ENCODE measurements around the gene RUVBL2.

Gene RUVBL2

DNA sequence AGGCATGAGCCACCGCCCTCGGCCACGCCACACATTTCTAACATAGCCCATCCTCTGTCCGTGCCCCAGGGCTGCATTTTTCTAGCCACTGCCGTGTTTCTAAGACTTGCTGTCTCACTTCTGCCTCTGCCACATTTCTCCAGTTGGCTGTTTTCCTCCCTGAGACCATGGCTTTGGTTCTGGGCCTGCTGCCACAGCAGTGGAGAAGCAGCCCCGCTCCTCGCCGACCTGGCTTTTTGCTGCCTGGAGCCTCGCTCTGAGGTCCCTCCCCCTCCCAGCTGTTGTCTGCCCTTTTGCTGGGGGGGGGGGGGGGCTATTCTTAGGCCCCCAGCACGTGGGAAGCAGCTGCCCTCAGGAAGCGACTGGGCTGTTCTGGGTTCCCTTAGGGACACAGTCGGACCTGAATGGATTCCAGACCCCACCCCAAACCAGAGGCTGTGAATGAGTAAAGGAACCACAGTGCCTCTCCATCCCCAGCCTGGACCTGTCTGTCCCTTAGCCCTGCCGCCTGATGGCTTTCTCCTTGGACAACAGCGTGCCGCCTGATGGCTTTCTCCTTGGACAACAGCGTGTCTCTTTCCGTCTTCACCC lies 3.9 kb upstream of the RUVBL2 start:
- FAIRE-seq = no peak

DNA sequence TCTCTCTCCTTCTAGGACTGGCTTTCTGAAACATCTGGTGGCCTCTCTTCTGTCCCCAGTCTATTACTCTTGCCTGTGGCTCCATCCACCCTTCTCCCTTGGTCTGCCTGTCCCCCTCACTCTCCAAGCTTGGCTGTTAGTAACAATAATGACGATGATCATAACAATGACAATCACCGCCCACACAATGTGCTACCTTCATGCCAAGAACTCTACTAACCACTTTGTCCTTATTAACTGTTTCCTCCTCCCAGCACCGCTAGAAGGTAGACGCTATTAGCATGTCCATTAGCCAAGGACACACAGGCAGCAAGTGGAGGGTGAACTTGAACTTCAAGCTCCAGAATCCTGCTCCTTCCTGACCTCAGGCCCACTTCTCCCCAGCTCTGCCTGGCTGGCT lies 3.3 kb upstream of the RUVBL2 start:
- FAIRE-seq = no peak

DNA sequence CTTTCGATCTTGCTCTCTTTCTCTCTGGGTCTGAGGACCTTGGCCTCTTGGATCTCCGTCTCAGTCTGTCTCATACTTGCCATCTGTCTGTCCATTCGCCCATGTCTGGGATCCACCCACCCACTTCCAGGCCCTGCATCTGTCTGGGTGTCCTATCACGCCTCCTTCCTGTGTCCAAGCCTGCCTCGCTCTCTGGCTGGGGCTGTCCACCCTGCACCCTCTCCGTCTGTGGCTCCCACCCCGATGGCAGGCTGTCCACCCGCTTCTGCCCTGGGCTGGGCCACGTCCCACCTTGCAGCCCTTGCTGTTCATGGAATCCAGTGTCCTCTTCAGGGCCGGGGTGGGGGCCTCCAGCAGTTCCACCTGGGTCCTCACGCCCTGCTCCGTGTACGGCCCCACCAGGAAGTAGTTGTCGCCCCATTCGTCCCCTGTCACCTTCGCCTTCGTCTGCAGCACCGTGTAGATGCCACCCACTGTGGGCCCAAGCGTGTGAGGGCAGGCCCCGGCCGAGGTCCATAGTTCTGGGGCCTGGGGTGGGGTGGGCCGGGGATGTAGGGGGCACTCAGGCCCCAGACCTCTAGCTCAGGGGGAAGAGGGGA lies 2.6 kb upstream of the RUVBL2 start:
- FAIRE-seq = no peak

DNA sequence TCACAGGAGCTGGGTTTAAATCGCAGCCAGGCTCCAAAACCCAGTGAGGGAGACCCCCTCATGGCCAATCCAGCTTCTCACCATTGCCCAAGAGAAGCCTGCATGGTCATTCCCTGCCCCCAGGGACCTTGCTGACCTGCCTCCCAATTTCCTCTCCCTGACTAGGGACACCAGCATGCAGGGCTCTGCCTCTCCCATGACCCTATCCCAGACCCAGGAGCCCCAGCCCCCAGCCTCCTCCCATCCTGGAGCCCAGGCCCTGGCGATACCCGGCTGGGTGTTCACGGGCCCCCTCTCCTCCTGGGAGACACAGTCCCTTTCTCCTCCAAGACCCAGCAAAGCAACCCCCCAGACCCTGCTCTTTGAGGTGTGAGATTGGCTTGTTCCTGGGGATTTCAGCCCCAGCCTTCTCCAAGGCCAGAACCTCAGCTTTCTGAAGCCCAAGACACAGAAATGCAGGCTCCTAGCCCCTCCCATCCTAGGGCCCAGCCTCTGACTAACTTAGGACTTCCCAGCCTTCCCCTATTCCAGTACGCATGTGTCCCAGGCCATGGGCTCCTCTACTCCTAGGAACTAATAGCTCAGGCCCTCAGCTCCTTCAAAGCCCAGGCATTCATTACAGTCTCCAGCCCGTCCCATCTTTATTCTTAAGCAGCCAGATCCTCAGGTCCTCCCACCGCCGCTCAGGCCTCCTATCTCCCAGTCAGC lies 1.7 kb upstream of the RUVBL2 start:
- no peak for FAIRE-seq

DNA sequence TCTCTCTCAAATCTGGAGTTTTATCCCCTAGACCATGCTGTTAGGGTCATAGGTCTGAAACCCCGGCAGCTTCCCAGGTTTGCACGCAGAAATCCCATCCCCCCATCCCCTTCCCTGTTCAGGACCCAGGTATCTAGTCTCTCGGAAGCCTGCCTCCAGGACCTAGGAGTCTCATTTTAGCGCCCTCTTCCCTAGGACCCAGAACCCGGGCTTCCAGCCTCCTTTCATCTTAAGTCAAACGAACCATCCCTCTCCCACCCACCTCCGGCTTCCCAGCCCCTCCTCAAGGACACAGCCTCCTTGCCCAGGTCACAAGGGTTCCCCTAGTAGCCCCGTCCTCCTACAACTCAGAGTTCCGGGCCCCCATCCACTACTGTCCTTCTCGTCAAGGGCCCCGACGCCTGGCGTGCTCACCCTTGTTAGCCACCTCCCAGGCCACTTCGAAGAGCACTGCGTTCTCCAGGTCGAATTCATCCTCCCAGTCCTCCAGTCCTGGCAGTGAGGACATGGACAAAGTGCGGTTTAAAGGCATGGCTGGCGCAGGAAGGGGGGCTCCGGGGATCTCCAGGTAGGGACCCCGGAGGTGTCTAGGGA lies 1.0 kb upstream of the RUVBL2 start:
- FAIRE-seq = no peak

DNA sequence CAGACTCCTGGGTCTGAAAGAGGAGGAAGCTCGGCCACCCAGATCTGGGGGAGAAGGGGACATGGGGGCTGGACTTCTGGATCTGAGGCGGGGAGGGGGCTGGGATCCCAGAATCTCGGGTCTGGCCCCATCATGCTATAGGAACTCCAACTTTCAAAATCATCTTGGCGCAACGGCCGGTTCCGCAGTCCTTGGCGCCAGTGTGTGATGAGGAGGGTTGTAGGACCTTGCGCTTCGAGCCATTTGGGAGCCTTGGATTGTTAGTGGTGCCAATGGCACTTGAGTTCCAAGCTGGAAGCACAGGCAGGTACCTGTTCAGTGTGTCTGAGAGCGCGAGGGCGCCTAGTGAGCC lies 324 bp downstream of the RUVBL2 start:
- no peak for FAIRE-seq

DNA sequence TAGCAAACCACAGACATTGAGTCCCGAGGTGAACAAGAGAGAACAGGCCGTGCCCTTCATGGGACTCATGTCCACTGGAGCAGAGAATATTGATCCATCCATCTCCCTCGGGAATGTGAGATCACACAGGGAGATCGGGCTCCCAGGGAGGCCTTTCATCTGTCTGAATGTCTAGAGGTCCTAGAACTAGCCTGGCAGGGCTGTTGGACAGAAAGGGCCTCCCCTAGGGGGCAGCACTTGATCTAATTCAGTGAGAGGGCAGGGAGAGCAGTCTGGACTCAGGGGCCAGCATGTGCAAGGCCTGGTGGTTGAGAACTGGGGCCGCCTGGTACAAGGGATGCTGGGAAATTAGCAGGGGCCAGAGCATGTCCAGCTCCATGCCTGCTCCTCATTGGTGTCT lies 4.3 kb downstream of the RUVBL2 start:
- no peak for FAIRE-seq

DNA sequence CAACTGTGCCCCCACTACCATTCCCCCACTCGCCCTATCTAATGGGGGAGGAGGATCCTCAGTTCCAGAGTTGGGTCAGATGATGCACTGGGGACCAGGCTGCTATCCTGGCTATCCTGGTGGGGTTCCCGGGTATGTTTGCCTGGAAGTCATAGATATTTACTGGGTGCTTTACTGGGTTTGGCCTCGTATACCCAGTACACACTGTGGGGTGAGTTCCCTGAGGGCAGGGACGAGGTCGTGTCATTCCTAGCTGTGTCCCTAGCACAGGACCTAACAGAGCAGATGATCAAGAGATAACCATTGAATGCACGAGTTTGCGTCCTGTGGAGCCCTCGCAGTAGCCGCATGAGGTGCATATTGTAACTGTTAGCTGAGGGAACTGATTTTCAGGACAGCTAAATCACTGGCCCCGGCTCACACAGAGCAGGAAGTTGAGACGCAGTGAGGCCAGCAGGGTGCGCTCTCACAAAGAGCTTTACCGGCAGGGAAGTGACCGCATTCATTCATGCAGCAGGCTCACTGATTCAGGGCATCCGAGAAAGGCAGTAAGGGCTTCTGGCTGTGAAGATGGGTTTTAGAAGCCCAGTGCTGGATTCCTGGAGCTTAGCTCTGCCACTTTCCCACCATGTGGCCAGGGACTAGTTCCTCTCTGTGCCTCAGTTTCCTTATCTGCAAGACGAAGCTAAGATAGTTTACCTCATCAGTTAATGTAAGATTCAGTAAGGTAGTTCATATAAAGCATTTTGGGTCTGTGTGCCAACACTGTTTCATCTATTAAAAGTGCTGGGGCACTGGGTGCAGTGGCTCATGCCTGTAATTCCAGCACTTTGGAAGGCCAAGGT lies 6.0 kb downstream of the RUVBL2 start:
- FAIRE-seq = no peak

DNA sequence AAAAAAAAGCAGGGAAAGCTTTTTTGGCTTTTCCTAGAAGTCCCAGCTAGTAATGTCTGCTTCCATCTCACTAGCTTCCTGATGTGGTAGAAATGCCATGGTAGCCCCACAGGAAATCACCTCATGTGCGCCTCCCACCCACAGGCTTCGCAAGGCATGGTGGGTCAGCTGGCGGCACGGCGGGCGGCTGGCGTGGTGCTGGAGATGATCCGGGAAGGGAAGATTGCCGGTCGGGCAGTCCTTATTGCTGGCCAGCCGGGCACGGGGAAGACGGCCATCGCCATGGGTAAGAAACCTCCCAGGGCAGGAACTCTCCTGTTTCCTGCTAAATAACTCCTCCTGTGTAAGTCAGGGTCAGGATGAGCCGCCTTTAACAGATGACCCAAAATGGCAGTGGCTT lies 10.4 kb downstream of the RUVBL2 start:
- FAIRE-seq = no peak

DNA sequence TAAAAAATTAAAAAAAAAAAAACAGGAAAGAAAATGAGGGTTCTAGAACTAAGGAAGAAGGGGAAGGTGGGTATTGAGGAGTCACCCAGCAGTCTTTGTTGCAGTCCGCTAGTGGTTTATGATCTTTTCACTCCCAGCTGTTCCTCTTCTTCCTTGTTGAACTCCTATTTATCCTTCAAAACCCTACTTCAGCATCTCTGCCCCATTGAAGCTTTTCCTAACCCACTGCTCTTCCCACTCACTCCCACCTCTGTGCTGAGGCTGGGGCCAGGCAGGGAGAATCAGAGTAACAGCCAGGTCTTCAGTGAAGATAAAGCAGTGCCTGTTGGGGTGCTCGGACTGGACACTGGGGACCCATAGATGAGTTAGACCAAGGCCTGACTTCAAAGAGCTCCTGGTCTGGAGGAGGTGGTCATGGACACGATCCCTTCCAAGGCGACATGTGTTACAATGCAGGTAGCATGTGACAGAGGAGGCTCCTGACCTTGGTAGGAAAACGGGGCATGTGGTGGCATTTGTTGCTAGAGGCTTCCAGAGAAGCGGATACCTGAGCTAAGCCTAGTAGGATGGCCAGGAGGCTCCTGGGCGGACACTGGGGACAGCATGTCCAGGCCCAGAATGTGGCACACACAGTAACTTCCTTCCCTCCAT lies 11.4 kb downstream of the RUVBL2 start:
- no peak for FAIRE-seq

DNA sequence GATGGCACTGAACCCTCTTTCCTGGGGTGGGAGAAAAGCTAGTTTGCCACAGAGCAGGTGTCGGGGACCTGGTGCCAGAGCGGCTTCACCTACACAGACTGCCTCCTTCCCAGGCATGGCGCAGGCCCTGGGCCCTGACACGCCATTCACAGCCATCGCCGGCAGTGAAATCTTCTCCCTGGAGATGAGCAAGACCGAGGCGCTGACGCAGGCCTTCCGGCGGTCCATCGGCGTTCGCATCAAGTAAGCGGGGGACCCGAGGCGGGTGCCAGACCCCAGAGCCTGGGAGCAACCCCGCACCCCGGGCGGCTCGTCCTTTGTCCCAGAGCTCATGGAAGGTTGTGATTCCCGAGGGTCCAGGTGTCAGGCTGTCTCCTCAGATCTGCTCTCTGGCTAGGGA lies 13.2 kb downstream of the RUVBL2 start:
- FAIRE-seq = no peak

DNA sequence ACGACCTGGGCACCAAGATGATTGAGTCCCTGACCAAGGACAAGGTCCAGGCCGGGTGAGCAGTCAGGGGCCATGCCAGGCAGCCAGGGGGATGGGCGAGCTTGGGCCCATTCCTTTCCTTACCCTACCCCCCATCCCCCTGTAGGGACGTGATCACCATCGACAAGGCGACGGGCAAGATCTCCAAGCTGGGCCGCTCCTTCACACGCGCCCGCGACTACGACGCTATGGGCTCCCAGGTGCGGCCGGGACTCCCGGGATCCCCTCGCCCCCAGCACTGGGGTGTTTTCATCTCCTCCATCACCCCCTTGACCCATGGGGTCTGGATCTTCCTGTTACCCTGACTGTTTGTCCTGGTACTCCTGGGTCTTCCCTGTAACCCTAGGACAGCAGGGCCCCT lies 16.1 kb downstream of the RUVBL2 start:
- FAIRE-seq = no peak

DNA sequence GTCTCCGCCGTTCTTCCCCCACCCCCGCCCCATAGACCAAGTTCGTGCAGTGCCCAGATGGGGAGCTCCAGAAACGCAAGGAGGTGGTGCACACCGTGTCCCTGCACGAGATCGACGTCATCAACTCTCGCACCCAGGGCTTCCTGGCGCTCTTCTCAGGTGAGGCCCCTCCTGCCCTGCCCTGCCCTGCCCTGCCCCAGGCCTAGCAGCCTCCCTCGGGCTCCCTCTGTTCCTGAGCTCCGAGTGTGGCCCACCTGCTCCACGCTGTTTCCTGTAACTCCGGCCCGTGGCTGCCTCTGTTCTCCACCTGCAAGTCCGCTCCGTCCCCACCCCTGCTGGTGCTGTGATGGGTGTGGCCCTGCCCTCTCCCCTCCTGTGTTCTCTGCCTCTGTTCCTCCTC lies 16.8 kb downstream of the RUVBL2 start:
- no peak for FAIRE-seq

DNA sequence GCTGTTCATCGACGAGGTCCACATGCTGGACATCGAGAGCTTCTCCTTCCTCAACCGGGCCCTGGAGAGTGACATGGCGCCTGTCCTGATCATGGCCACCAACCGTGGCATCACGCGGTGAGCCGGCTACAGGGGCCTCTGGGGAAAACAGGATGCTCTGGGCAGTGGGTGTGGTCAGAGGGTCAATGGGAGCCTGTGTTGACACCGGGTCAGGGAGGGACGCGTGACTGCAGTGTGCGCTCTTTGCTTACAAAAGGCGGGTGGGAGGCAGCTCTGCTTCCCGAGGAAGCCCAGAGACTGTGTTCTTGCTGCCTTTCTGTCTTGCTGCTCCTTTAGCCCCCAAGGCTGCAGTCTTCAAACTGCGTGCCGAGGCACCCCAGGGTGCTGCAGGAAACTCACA lies 17.5 kb downstream of the RUVBL2 start:
- FAIRE-seq = no peak

DNA sequence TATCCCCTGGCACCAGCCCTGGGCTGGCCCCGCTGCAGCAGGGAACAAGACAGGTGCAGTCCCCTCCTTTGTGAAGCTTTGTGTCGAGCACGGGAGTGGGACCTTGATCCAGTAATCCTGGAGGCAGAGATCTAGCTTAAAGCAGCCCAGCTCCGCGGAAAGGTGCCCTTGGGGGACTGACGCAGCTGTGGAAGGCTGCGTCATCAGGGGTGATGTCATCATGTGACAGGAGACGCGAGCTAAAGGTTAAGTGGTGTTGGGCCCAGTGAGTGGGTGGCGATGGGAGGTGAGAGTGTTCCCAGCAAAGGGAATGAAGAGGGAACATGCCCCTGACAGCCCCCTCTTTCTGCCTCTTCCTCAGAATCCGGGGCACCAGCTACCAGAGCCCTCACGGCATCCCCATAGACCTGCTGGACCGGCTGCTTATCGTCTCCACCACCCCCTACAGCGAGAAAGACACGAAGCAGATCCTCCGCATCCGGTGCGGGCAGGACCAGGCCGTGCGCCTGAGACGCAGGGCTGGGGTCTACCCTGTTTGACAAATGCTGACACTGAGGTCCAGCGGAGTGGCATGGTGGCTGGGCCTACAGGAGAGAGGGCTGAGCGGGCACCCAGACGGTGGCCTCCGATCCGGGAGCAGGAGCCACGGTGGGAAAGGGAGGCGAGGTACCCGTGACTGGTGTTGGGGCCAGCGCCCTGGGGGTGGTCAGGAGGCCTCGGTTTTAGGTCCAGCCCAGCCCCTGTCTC lies 20.6 kb downstream of the RUVBL2 start:
- no peak for FAIRE-seq

DNA sequence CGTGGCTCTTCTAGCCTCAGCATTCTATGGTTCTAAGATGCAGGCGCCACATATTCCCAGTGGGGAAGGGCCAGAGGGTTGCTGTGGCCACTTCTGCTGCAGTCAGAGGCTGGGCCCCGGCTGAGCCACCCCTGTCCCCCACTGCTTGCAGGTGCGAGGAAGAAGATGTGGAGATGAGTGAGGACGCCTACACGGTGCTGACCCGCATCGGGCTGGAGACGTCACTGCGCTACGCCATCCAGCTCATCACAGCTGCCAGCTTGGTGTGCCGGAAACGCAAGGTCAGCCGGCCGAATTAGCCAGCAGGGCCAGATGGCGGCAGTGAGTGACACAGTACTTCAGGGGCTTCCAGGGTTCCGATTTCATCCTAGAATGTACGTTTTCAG lies 21.2 kb downstream of the RUVBL2 start:
- FAIRE-seq = no peak

DNA sequence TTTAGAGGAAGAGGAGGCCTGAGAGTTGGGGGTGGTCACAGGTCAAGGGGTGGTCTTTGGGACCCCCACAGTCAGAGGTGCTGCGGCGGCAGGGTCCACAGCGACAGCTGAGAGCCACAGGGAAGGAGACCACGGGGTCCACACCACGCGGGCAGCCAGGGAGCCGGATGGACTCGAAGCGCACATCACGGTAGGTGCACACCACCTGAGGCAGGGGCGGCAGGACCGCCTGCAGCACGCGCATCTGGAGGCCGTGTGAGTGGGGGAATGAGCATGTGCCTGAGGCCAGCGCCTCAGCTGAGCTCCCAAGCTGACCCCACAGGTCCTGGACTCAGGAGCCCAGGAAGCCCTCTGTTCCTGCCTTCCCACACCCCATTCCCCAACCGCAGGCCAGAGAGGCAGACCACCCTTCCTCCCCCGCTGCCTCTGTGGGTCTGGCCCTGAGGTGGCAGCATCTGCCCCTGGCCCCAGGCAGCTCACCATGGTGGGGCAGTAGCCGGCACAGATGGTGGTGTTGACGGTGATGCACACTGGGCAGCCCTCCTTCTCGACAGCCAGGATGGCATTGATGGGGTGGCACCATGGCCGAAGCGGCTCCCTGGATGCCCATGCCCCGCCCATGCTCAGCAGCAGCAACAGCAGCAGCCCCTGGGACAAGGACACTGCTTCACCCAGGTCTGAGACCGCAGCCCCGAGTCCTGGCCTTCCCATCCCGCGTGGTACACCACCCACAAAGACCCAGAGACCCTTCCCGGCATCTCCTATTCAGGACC lies 22.6 kb downstream of the RUVBL2 start:
- no peak for FAIRE-seq

DNA sequence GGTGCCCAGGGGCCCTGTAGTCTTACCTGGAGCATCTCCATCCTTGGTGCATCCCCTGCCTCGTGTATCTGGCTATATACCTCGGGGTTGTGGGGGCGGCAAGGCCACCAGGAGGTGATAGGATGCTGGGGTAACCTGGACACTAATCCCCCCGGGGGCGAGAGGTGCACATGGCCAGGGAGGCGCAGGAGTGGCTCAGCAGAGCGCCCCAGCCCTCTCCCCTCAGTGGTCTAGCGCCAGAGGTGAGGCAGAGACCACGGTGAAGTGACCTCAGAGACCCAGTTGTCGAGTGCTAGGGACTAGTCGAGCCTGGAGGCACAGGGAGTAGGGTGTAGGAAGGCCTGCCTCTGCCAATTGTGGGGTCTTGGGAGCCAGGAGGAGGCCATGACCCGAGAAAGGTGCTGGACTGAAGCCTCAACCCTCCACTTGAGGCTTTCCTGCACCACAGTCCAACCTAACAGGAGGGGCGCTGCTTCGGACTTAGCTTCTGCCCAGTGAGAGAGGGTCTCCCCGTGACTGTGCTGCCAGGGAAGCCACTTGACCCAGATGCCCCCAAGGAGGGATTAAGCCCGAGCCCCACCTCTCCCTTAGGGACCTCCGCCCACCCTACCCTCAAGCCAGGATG lies 23.5 kb downstream of the RUVBL2 start, which contains the start of gene LHB:
TSS of gene LHB (minus strand) at position 51 of the 625 bp plus-strand sequence. CDS start at position 41, 10 bp downstream.
- no peak for FAIRE-seq

DNA sequence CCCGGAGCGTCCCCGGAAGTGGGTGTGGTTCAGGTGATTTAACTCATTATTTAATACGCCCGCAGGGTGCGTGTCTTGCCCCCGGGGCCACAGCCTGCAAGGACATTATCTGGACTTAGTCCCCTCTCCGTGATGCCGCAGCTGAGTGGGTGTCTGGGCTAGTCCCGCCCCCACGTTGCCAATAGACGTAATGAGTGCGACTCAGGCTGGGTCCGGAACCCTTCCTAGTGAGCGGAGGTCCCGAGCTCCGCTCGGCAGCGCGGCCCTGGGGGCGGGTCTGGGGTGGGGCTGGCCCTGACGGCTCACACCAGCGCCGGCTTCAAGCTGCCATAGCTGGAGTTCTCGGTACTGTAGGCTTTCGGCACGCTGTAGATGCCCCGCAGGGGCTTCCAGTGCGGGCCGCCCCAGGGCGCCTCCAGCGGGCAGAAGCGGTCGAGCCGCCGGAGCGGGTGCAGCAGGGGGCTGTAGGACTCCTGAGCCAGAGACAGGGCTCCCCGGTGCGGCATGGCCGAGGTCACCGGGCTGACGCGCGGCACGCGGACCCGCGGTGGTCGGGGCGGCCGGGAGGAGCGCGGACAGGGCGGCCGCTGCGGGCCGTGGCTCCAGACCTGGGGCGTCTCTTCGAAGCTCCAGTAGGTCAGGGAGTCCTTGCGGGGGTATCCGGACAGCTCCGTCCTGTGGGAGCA lies 24.1 kb downstream of the RUVBL2 start:
- no peak for FAIRE-seq
